SJCRH30 (cell line): ENCODE measurements around the gene HAVCR2. TPM values are rescaled to one million over a fixed set of nuclear protein-coding genes. Genes with fewer than 3 reads are reported as not detected.
"Not testable (repeated sequence)": the region's sequence is repeated elsewhere in the genome, so short reads cannot be mapped to it uniquely, and the experiment has no call there.

ENCODE experiments used
- DNase-seq, 2 experiments: peaks; one replicate each; pipeline ENCODE4 v3.0.0-alpha.2; 2015 to 2020
- H3K27ac ChIP-seq: fragments of 250-450 bp; sonication (Bioruptor Pico); 2 replicates; pipeline ENCODE4 v1.5.1; 2020; ENCODE audit warnings: mild to moderate bottlenecking, moderate library complexity
- H3K27me3 ChIP-seq: fragments of 250-450 bp; sonication (Bioruptor Pico); 2 replicates; pipeline ENCODE4 v1.5.1; 2020; ENCODE audit warnings: mild to moderate bottlenecking, moderate library complexity
- H3K36me3 ChIP-seq: fragments of 250-450 bp; sonication (Bioruptor Pico); 2 replicates; pipeline ENCODE4 v1.5.1; 2020; ENCODE audit warnings: mild to moderate bottlenecking, moderate library complexity
- H3K4me1 ChIP-seq: fragments of 250-450 bp; sonication (Bioruptor Pico); 2 replicates; pipeline ENCODE4 v1.5.1; 2020; ENCODE audit warnings: mild to moderate bottlenecking, moderate library complexity
- H3K4me3 ChIP-seq: fragments of 250-450 bp; sonication (Bioruptor Pico); 2 replicates; pipeline ENCODE4 v1.5.1; 2020; ENCODE audit warnings: mild to moderate bottlenecking, moderate library complexity
- H3K9me3 ChIP-seq: fragments of 250-450 bp; sonication (Bioruptor Pico); replicated peaks from 2 replicates; pipeline ENCODE4 v1.5.1; 2020; ENCODE audit warnings: mild to moderate bottlenecking, moderate library complexity
- total RNA-seq: library from RNA; depleted of rRNA; stranded (reverse); fragments of >200 nt; shearing (Covaris generic); gene quantifications from 2 replicates; pipeline ENCODE4 v1.2.3, GENCODE V29; 2014

Gene HAVCR2
- total RNA-seq, 1 experiment from 2014 or later = 1.1 TPM

- no peaks in the 10 kb centered on the region for H3K27me3 ChIP-seq
- no peaks in the 10 kb centered on the region for H3K9me3 ChIP-seq
- H3K36me3 ChIP-seq = no peaks in the 10 kb centered on the region
- no peak for DNase-seq
- no peak overlapping the region for H3K27ac ChIP-seq
- H3K4me3 ChIP-seq = no peak overlapping the region
- no peaks in the 10 kb centered on the region for H3K4me1 ChIP-seq
Observed at GRCh38 chr5:157067005-157067404, 41.8 kb downstream of the HAVCR2 start.

- Histone ChIP-seq H3K36me3 (no peaks in the 10 kb centered on the region), H3K27ac (no peak overlapping the region), H3K9me3 (no peaks in the 10 kb centered on the region), H3K4me1 (no peaks in the 10 kb centered on the region), H3K27me3 (no peaks in the 10 kb centered on the region), H3K4me3 (no peak overlapping the region)
- no peak for DNase-seq
Observed at GRCh38 chr5:157066080-157066479, 42.8 kb downstream of the HAVCR2 start.

- no peak overlapping the region for H3K4me3 ChIP-seq
Observed at GRCh38 chr5:157063776-157064430, 44.9 kb downstream of the HAVCR2 start.

GRCh38 chr5:157059891-157060290 lies 49.0 kb downstream of the HAVCR2 start:
- Histone ChIP-seq H3K9me3 (no peaks in the 10 kb centered on the region), H3K27me3 (peaks cover 3% of the 10 kb centered on the region; the same call in 1 of the 2 replicates)

More at GRCh38 chr5:157063776-157064430, 44.9 kb downstream of the HAVCR2 start:
- Histone ChIP-seq H3K27ac (no peak overlapping the region), H3K9me3 (no peaks in the 10 kb centered on the region), H3K27me3 (peaks cover 3% of the 10 kb centered on the region; the same call in 1 of the 2 replicates), H3K4me1 (no peaks in the 10 kb centered on the region), H3K36me3 (no peaks in the 10 kb centered on the region)
- no peak for DNase-seq

GRCh38 chr5:157059093-157059539 lies 49.7 kb downstream of the HAVCR2 start, which contains the start of gene HAVCR1:
HAVCR1 (minus strand) TSS chr5:157059116; CDS start chr5:157057943, 1,173 bp downstream.
- Histone ChIP-seq H3K27ac (no peak within 1 kb of the TSS), H3K27me3 (peaks cover 3% of the 10 kb centered on the region; the same call in 1 of the 2 replicates), H3K4me3 (no peak within 1 kb of the TSS), H3K9me3 (no peaks in the 10 kb centered on the region), H3K36me3 (no peaks in the 10 kb centered on the region), H3K4me1 (no peaks in the 10 kb centered on the region)
- DNase-seq = no peak

More at GRCh38 chr5:157059891-157060290, 49.0 kb downstream of the HAVCR2 start:
- H3K27ac ChIP-seq = no peak overlapping the region
- H3K4me1 ChIP-seq = no peaks in the 10 kb centered on the region
- H3K4me3 ChIP-seq = no peak overlapping the region
- DNase-seq = no peak
- no peaks in the 10 kb centered on the region for H3K36me3 ChIP-seq

GRCh38 chr5:157057459-157058370 lies 51.1 kb downstream of the HAVCR2 start:
- H3K4me1 ChIP-seq = no peaks in the 10 kb centered on the region
- no peak overlapping the region for H3K4me3 ChIP-seq
- H3K27me3 ChIP-seq = peaks cover 3% of the 10 kb centered on the region; the same call in 1 of the 2 replicates
- no peak overlapping the region for H3K27ac ChIP-seq
- no peaks in the 10 kb centered on the region for H3K9me3 ChIP-seq
- no peaks in the 10 kb centered on the region for H3K36me3 ChIP-seq
- no peak for DNase-seq

- H3K9me3 ChIP-seq, DNase-seq, H3K27ac ChIP-seq, H3K4me1 ChIP-seq, H3K36me3 ChIP-seq, H3K27me3 ChIP-seq, H3K4me3 ChIP-seq: not testable (repeated sequence)
Observed at GRCh38 chr5:157056848-157057247, 52.0 kb downstream of the HAVCR2 start.

- no peak for DNase-seq
- Histone ChIP-seq H3K36me3 (no peaks in the 10 kb centered on the region), H3K4me1 (no peaks in the 10 kb centered on the region), H3K4me3 (no peak overlapping the region), H3K27ac (no peak overlapping the region), H3K9me3 (no peaks in the 10 kb centered on the region), H3K27me3 (0 out of 2 replicates have a peak, but pooled peaks cover 2% of the 10 kb centered on the region)
Observed at GRCh38 chr5:157051604-157052245, 57.1 kb downstream of the HAVCR2 start.

GRCh38 chr5:157050050-157050449 lies 58.8 kb downstream of the HAVCR2 start:
- peaks cover 4% of the 10 kb centered on the region for H3K4me1 ChIP-seq
- H3K27me3 ChIP-seq = 0 out of 2 replicates have a peak, but pooled peaks cover 2% of the 10 kb centered on the region
- no peak overlapping the region for H3K4me3 ChIP-seq
- no peak for DNase-seq
- H3K27ac ChIP-seq = no peak overlapping the region
- no peaks in the 10 kb centered on the region for H3K9me3 ChIP-seq
- no peaks in the 10 kb centered on the region for H3K36me3 ChIP-seq

- no peak for DNase-seq
- H3K4me1 ChIP-seq = peaks cover 4% of the 10 kb centered on the region
- no peaks in the 10 kb centered on the region for H3K36me3 ChIP-seq
- H3K27me3 ChIP-seq = 0 out of 2 replicates have a peak, but pooled peaks cover 2% of the 10 kb centered on the region
- no peaks in the 10 kb centered on the region for H3K9me3 ChIP-seq
- H3K4me3 ChIP-seq = no peak overlapping the region
- H3K27ac ChIP-seq = no peak overlapping the region
Observed at GRCh38 chr5:157049605-157050004, 59.2 kb downstream of the HAVCR2 start.

- Histone ChIP-seq H3K4me3 (no peak overlapping the region), H3K27me3 (0 out of 2 replicates have a peak, but pooled peaks cover 2% of the 10 kb centered on the region), H3K36me3 (no peaks in the 10 kb centered on the region), H3K27ac (no peak overlapping the region), H3K4me1 (peaks cover 4% of the 10 kb centered on the region), H3K9me3 (no peaks in the 10 kb centered on the region)
- DNase-seq = no peak
Observed at GRCh38 chr5:157047898-157048297, 60.9 kb downstream of the HAVCR2 start.

- H3K36me3 ChIP-seq, DNase-seq, H3K27me3 ChIP-seq, H3K9me3 ChIP-seq, H3K4me1 ChIP-seq, H3K4me3 ChIP-seq, H3K27ac ChIP-seq: not testable (repeated sequence)
Observed at GRCh38 chr5:157047016-157047415, 61.8 kb downstream of the HAVCR2 start.

GRCh38 chr5:157046041-157046440 lies 62.8 kb downstream of the HAVCR2 start:
- Histone ChIP-seq H3K27ac (peak overlapping the region; percentile 10; the same call in 1 of the 2 replicates), H3K9me3 (no peaks in the 10 kb centered on the region), H3K4me1 (peaks cover 4% of the 10 kb centered on the region), H3K27me3 (0 out of 2 replicates have a peak, but pooled peaks cover 2% of the 10 kb centered on the region), H3K4me3 (no peak overlapping the region), H3K36me3 (no peaks in the 10 kb centered on the region)
- DNase-seq = peak; percentile 32 to 42

GRCh38 chr5:157045601-157046000 lies 63.2 kb downstream of the HAVCR2 start:
- H3K4me3 ChIP-seq = no peak overlapping the region
- no peaks in the 10 kb centered on the region for H3K9me3 ChIP-seq
- no peak for DNase-seq
- no peaks in the 10 kb centered on the region for H3K36me3 ChIP-seq
- H3K4me1 ChIP-seq = peaks cover 4% of the 10 kb centered on the region
- peak overlapping the region; percentile 10; the same call in 1 of the 2 replicates for H3K27ac ChIP-seq
- H3K27me3 ChIP-seq = 0 out of 2 replicates have a peak, but pooled peaks cover 2% of the 10 kb centered on the region
